Prostate gland (tissue), 2 donors: ENCODE results near the gene SAMD9L. TPM values are rescaled to one million over a fixed set of nuclear protein-coding genes. Genes with fewer than 3 reads are reported as not detected.
"Not testable (repeated sequence)": the region's sequence is repeated elsewhere in the genome, so short reads cannot be mapped to it uniquely, and the experiment has no call there.

Experiments
- DNase-seq: peaks from one replicate; pipeline ENCODE4 v3.0.0-alpha.2; 2019; ENCODE audit warnings: low spot score
- H3K27ac ChIP-seq, 2 donors: fragments of 200-600 bp; sonication (generic); 2 replicates each; pipeline ENCODE4 v1.5.1; 2017 to 2019
- H3K27me3 ChIP-seq: fragments of 200-600 bp; sonication (generic); replicated peaks from 2 replicates; pipeline ENCODE4 v1.5.1; 2019; ENCODE audit not compliant: insufficient read depth
- H3K36me3 ChIP-seq, 2 donors: fragments of 200-600 bp; sonication (generic); 1 replicate in 1 of 2; 2 replicates in 1 of 2; pipeline versions ENCODE4 v1.5.1 to v1.8.1; 2017 to 2019
- H3K4me1 ChIP-seq: fragments of 200-600 bp; sonication (generic); replicated peaks from 2 replicates; pipeline ENCODE4 v1.5.1; 2019
- H3K4me3 ChIP-seq, 2 donors: fragments of 200-600 bp; sonication (generic); 2 replicates each; pipeline ENCODE4 v1.5.1; 2017 to 2019
- H3K9me3 ChIP-seq: fragments of 200-600 bp; sonication (generic); 2 replicates; pipeline ENCODE4 v1.5.1; 2017
- POLR2A ChIP-seq: fragments of 450-650 bp; IDR thresholded peaks from one replicate; pipeline ENCODE4 v1.6.1; 2016; ENCODE audit warnings: antibody characterized with exemption, mild to moderate bottlenecking
- POLR2AphosphoS5 ChIP-seq: sonication (generic); formaldehyde crosslinking; IDR thresholded peaks from one replicate; pipeline ENCODE4 v1.6.1; 2017; ENCODE audit warnings: antibody characterized with exemption
- WGBS: methylation state at CpG from one replicate; pipeline ENCODE4 v1.1.5; 2018; 5-methylcytosine and 5-hydroxymethylcytosine counted together
- intact Hi-C: fragments of 100-400 bp; cut with DNase I; formaldehyde crosslinking; loops from one replicate; pipeline ENCODE4 v1.14.2; 2022
- total RNA-seq, 2 donors: library from RNA; depleted of rRNA; stranded (reverse); fragments of >200 nt; gene quantifications; one replicate each; pipeline ENCODE4 v1.1.0, GENCODE V29; 2016
- TF ChIP-seq, protein P1 (sequence below), 4 experiments: fragments of 200-600 bp in 2 of 4; fragments of 450-650 bp in 2 of 4; sonication (generic) in 2 of 4; IDR thresholded peaks; 1 replicate in 3 of 4; 2 replicates in 1 of 4; pipeline ENCODE4 v1.5.1; 2016 to 2019; ENCODE audit warnings: antibody characterized with exemption in 4 of 4, mild to moderate bottlenecking in 2 of 4, moderate library complexity in 2 of 4

Gene SAMD9L
- total RNA-seq, 2 donors from 2014 or later = 2.2 to 6.2 TPM

- DNase-seq = no peak
- WGBS = 96% methylated on average over 3 of the region's 3 CpGs
- Histone ChIP-seq H3K4me3 (no peak overlapping the region), H3K9me3 (no peaks in the 10 kb centered on the region), H3K36me3 (no peaks in the 10 kb centered on the region), H3K27me3 (no peaks in the 10 kb centered on the region), H3K27ac (no peak overlapping the region), H3K4me1 (no peaks in the 10 kb centered on the region)
- intact Hi-C loops = no loop called here
- TF ChIP-seq, protein P1, sequence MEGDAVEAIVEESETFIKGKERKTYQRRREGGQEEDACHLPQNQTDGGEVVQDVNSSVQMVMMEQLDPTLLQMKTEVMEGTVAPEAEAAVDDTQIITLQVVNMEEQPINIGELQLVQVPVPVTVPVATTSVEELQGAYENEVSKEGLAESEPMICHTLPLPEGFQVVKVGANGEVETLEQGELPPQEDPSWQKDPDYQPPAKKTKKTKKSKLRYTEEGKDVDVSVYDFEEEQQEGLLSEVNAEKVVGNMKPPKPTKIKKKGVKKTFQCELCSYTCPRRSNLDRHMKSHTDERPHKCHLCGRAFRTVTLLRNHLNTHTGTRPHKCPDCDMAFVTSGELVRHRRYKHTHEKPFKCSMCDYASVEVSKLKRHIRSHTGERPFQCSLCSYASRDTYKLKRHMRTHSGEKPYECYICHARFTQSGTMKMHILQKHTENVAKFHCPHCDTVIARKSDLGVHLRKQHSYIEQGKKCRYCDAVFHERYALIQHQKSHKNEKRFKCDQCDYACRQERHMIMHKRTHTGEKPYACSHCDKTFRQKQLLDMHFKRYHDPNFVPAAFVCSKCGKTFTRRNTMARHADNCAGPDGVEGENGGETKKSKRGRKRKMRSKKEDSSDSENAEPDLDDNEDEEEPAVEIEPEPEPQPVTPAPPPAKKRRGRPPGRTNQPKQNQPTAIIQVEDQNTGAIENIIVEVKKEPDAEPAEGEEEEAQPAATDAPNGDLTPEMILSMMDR (IDR thresholded peaks at IDR 0.05) = no peak
- TF ChIP-seq POLR2A (no peak), POLR2AphosphoS5 (no peak)
Observed at GRCh38 chr7:93140582-93141191, 7.5 kb downstream of the SAMD9L start.

DNA sequence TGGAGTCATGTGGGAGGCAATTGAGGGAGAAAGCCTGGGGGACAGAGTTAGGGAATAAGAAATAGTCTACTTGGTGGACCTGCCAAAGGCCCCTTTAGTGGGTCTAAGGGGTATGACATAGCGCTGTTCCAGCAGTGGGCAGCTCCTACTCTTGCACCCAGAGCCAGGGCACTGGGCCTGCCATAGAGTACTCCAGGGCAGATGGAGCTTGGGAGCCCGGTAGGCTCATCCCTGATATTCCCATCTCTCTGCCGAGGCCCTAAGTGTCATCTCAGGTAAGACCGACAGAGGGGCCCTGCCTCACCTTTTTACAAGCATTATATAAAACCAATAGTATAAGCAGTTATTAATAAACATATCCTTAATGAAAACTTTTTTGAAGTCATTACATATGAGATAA lies 9.6 kb downstream of the SAMD9L start:
- Histone ChIP-seq H3K9me3 (no peaks in the 10 kb centered on the region), H3K4me1 (no peaks in the 10 kb centered on the region), H3K27ac (no peak overlapping the region), H3K36me3 (no peaks in the 10 kb centered on the region), H3K27me3 (no peaks in the 10 kb centered on the region), H3K4me3 (no peak overlapping the region)
- 97% methylated on average over 4 of the region's 4 CpGs for WGBS
- no peak for DNase-seq
- TF ChIP-seq POLR2AphosphoS5 = no peak
- TF ChIP-seq, protein P1 (IDR thresholded peaks at IDR 0.05) = no peak
- TF ChIP-seq POLR2A = no peak
- intact Hi-C loops = no loop called here

- Histone ChIP-seq H3K4me3 (no peak overlapping the region), H3K27me3 (no peaks in the 10 kb centered on the region), H3K9me3 (no peaks in the 10 kb centered on the region), H3K27ac (no peak overlapping the region), H3K36me3 (no peaks in the 10 kb centered on the region), H3K4me1 (no peaks in the 10 kb centered on the region)
- 87% methylated on average over 1 of the region's 1 CpG for WGBS
- no peak for DNase-seq
- TF ChIP-seq POLR2AphosphoS5 (no peak), POLR2A (no peak)
- TF ChIP-seq, protein P1 (IDR thresholded peaks at IDR 0.05) = no peak
- intact Hi-C loops = no loop called here
Observed at GRCh38 chr7:93133005-93133404, 15.2 kb downstream of the SAMD9L start.

DNA sequence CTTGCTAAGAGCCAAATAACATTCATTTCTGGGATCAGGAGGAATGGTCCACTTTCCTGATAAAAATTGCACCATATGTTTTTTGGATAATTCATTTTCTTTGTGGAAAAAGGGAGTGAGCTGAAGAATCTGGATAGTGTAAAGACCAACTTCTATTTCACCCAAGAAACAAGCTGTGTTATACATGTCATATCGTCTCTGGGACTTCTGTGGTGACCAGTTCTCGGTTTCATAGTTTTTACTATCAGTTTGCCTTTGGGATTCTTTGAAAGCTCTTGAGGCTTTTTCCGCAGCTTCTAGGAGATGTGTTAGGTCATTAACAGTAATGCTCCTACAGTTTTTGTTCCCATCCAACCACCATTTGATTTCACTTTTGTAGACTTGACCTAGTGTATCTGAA lies 16.0 kb downstream of the SAMD9L start:
- Histone ChIP-seq H3K4me3 (no peak overlapping the region), H3K27ac (no peak overlapping the region), H3K27me3 (no peaks in the 10 kb centered on the region), H3K4me1 (no peaks in the 10 kb centered on the region), H3K36me3 (no peaks in the 10 kb centered on the region), H3K9me3 (no peaks in the 10 kb centered on the region)
- DNase-seq = no peak
- intact Hi-C loops = no loop called here
- WGBS = 98% methylated on average over 3 of the region's 3 CpGs
- no peak for TF ChIP-seq POLR2AphosphoS5

DNA sequence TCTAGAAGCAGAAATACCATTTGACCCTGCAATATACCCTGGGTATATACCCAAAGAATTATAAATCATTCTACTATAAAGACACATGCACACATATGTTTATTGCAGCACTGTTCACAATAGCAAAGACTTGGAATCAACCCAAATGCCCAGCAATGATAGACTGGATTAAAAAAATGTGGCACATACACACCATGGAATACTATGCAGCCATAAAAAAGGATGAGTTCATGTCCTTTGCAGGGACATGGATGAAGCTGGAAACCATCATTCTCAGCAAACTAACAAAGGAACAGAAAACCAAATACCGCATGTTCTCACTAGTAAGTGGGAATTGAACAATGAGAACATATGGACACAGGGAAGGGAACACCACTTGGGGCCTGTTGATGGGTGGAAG lies 21.2 kb downstream of the SAMD9L start:
- H3K27me3 ChIP-seq, H3K27ac ChIP-seq, DNase-seq, intact Hi-C loops, H3K4me3 ChIP-seq, H3K4me1 ChIP-seq, H3K36me3 ChIP-seq, H3K9me3 ChIP-seq: not testable (repeated sequence)
- 88% methylated on average over 1 of the region's 1 CpG for WGBS

DNA sequence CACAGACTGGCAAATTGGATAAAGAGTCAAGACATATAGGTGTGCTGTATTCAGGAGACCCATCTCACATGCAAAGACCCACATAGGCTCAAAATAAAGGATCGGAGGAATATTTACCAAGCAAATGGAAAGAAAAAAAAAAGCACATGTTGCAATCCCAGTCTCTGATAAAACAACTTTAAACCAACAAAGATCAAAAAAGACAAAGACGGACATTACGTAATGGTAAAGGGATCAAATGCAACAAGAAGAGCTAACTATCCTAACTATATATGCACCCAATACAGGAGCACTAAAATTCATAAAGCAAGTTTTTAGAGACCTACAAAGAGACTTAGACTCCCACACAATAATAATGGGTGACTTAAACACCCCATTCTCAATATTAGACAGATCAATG lies 24.7 kb downstream of the SAMD9L start:
- intact Hi-C loops, DNase-seq, H3K4me1 ChIP-seq, H3K36me3 ChIP-seq, H3K4me3 ChIP-seq, H3K27ac ChIP-seq, H3K9me3 ChIP-seq, H3K27me3 ChIP-seq: not testable (repeated sequence)
- 81% methylated on average over 3 of the region's 3 CpGs for WGBS
